ENCODE measurements around the gene HOGA1. TPM values are rescaled to one million over a fixed set of nuclear protein-coding genes. Genes with fewer than 3 reads are reported as not detected.
"Not testable (repeated sequence)": the region's sequence is repeated elsewhere in the genome, so short reads cannot be mapped to it uniquely, and the experiment has no call there.

Gene HOGA1
- polyA plus RNA-seq, 1 donor (not counting 4 experiments of a cell fraction or from before 2014, with no cell fraction given), result 1.0 TPM

GRCh38 chr10:97561386-97562077, 22.7 kb upstream of the HOGA1 start:
- H2AFZ ChIP-seq (ENCODE audit: control insufficient read depth, low read length); H3K9me3 ChIP-seq (ENCODE audit: control insufficient read depth, low read depth, low read length); H3K36me3 ChIP-seq (ENCODE audit: control insufficient read depth in 2 of 2, extremely low read depth in 1 of 2, insufficient read depth in 2 of 2, low read length in 2 of 2); H3K9ac ChIP-seq (ENCODE audit: control insufficient read depth, extremely low read depth, insufficient read depth, low read length); H4K20me1 ChIP-seq (ENCODE audit: control insufficient read depth, extremely low read depth, insufficient read depth, low read length); H3K9me1 ChIP-seq (ENCODE audit: control insufficient read depth, extremely low read depth, insufficient read depth, low read length); H3K27me3 ChIP-seq (ENCODE audit: control insufficient read depth, extremely low read depth, insufficient read depth, low read length); FAIRE-seq; dilution Hi-C loops (cut with MboI; ENCODE audit: extremely low pct_ligation_motif_present, low sequenced_read_pairs); H3K27ac ChIP-seq (ENCODE audit: control insufficient read depth, insufficient read depth, low read length); H3K4me1 ChIP-seq (ENCODE audit: control insufficient read depth, extremely low read depth, insufficient read depth, low read length); H3K79me2 ChIP-seq (ENCODE audit: control insufficient read depth, insufficient read depth, low read length); H3K4me3 ChIP-seq (ENCODE audit: control insufficient read depth in 2 of 3, extremely low read depth in 1 of 3, insufficient read depth in 2 of 3, low read depth in 1 of 3, low read length in 3 of 3); DNase-seq (ENCODE audit: low read depth, low spot score); H3K4me2 ChIP-seq (ENCODE audit: control insufficient read depth, extremely low read depth, insufficient read depth, low read depth, low read length): not testable (repeated sequence)

GRCh38 chr10:97562329-97562728, 21.9 kb upstream of the HOGA1 start:
- H3K27ac ChIP-seq (ENCODE audit: control insufficient read depth, insufficient read depth, low read length); H2AFZ ChIP-seq (ENCODE audit: control insufficient read depth, low read length); H3K27me3 ChIP-seq (ENCODE audit: control insufficient read depth, extremely low read depth, insufficient read depth, low read length); H3K4me3 ChIP-seq (ENCODE audit: control insufficient read depth in 2 of 3, extremely low read depth in 1 of 3, insufficient read depth in 2 of 3, low read depth in 1 of 3, low read length in 3 of 3); H4K20me1 ChIP-seq (ENCODE audit: control insufficient read depth, extremely low read depth, insufficient read depth, low read length); H3K9me1 ChIP-seq (ENCODE audit: control insufficient read depth, extremely low read depth, insufficient read depth, low read length); H3K4me1 ChIP-seq (ENCODE audit: control insufficient read depth, extremely low read depth, insufficient read depth, low read length); H3K9ac ChIP-seq (ENCODE audit: control insufficient read depth, extremely low read depth, insufficient read depth, low read length); FAIRE-seq; H3K4me2 ChIP-seq (ENCODE audit: control insufficient read depth, extremely low read depth, insufficient read depth, low read depth, low read length); DNase-seq (ENCODE audit: low read depth, low spot score); H3K36me3 ChIP-seq (ENCODE audit: control insufficient read depth in 2 of 2, extremely low read depth in 1 of 2, insufficient read depth in 2 of 2, low read length in 2 of 2); H3K9me3 ChIP-seq (ENCODE audit: control insufficient read depth, low read depth, low read length); H3K79me2 ChIP-seq (ENCODE audit: control insufficient read depth, insufficient read depth, low read length); dilution Hi-C loops (cut with MboI; ENCODE audit: extremely low pct_ligation_motif_present, low sequenced_read_pairs): not testable (repeated sequence)

DNA sequence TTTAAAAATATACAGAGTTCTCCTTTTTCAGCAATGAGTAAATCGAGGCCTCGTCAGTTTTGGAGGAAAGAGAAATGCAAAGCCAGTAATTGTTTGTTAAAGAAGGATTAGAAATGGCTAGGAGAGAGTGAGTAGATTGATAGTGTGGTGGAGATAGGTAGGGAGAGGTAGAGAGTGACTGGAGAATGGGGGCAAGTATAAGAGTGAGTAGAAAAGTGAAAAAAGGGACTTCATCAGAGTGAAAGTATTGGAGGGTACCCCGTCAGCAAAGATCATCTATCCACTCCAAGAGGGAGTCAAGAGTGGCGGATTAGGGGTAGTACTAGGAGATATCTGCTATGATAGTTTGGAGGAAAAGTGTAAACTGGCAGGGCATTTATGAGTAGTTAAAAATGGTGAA, 20.9 kb upstream of the HOGA1 start:
- H3K4me3 ChIP-seq (ENCODE audit: control insufficient read depth in 2 of 3, extremely low read depth in 1 of 3, insufficient read depth in 2 of 3, low read depth in 1 of 3, low read length in 3 of 3), result no peak overlapping the region
- TF ChIP-seq CTCF (optimal IDR thresholded peaks at IDR 0.05 in 1 of 3, IDR thresholded peaks at IDR 0.05 in 1 of 3, conservative IDR thresholded peaks at IDR 0.05 in 1 of 3; ENCODE audit: extremely low read depth in 1 of 3, insufficient read depth in 2 of 3, low read length in 3 of 3) (no peak), EZH2 (IDR thresholded peaks at IDR 0.05; ENCODE audit: low read length) (no peak)
- H3K27me3 ChIP-seq (ENCODE audit: control insufficient read depth, extremely low read depth, insufficient read depth, low read length), result no peaks in the 10 kb centered on the region

More for the DNA sequence above, 20.9 kb upstream of the HOGA1 start:
- Histone ChIP-seq H3K4me2 (ENCODE audit: control insufficient read depth, extremely low read depth, insufficient read depth, low read depth, low read length) (no peak overlapping the region), H3K36me3 (ENCODE audit: control insufficient read depth in 2 of 2, extremely low read depth in 1 of 2, insufficient read depth in 2 of 2, low read length in 2 of 2) (peaks cover 3 to 4% of the 10 kb centered on the region in 2 experiments), H3K9me1 (ENCODE audit: control insufficient read depth, extremely low read depth, insufficient read depth, low read length) (no peaks in the 10 kb centered on the region), H3K27ac (ENCODE audit: control insufficient read depth, insufficient read depth, low read length) (no peak overlapping the region), H4K20me1 (ENCODE audit: control insufficient read depth, extremely low read depth, insufficient read depth, low read length) (peaks cover 4% of the 10 kb centered on the region), H3K9ac (ENCODE audit: control insufficient read depth, extremely low read depth, insufficient read depth, low read length) (no peak overlapping the region), H3K4me1 (ENCODE audit: control insufficient read depth, extremely low read depth, insufficient read depth, low read length) (peaks cover 10% of the 10 kb centered on the region), H3K9me3 (ENCODE audit: control insufficient read depth, low read depth, low read length) (no peaks in the 10 kb centered on the region), H3K79me2 (ENCODE audit: control insufficient read depth, insufficient read depth, low read length) (peaks cover 2% of the 10 kb centered on the region), H2AFZ (ENCODE audit: control insufficient read depth, low read length) (no peak overlapping the region)
- FAIRE-seq (no peak), DNase-seq (ENCODE audit: low read depth, low spot score) (no peak)
- dilution Hi-C loops (cut with MboI; ENCODE audit: extremely low pct_ligation_motif_present, low sequenced_read_pairs), result no loop called here

All from keratinocyte (primary cell).